HepG2 (cell line): ENCODE measurements around the gene ALG9. TPM values are rescaled to one million over a fixed set of nuclear protein-coding genes. Genes with fewer than 3 reads are reported as not detected.

Experiments used
- ASH2L ChIP-seq: fragments of 300-600, 200-600 bp; sonication (generic); IDR thresholded peaks from 2 replicates; pipeline ENCODE4 v1.7.0; 2017; ENCODE audit warnings: low read depth, mild to moderate bottlenecking, moderate library complexity, mixed read lengths, low read length; ENCODE audit not compliant: insufficient read length
- CEBPB ChIP-seq: IDR thresholded peaks from 2 replicates; pipeline ENCODE4 v1.6.1; 2011; ENCODE audit warnings: low read depth, low read length, improper control_type of control experiment, borderline replicate concordance
- CEBPG ChIP-seq: IDR thresholded peaks from 2 replicates; pipeline ENCODE4 v1.6.1; 2016
- FOXA3 ChIP-seq: IDR thresholded peaks from 2 replicates; pipeline ENCODE4 v1.6.1; 2016; ENCODE audit warnings: missing genetic modification reagents, missing compliant biosample characterization
- HDAC2 ChIP-seq: sonication (generic); formaldehyde crosslinking; IDR thresholded peaks from 2 replicates; pipeline ENCODE4 v1.4.0; 2020; ENCODE audit warnings: missing genetic modification reagents
- KAT8 ChIP-seq: IDR thresholded peaks from 2 replicates; pipeline ENCODE4 v1.6.1; 2016; ENCODE audit warnings: missing genetic modification reagents, missing compliant biosample characterization
- MTA3 ChIP-seq: sonication (generic); formaldehyde crosslinking; IDR thresholded peaks from 2 replicates; pipeline ENCODE4 v1.4.0; 2020; ENCODE audit warnings: missing genetic modification reagents
- NBN ChIP-seq: fragments of 450-650 bp; conservative IDR thresholded peaks from 2 replicates; pipeline ENCODE4 v1.6.1; 2017
- NR2F2 ChIP-seq: IDR thresholded peaks from 2 replicates; pipeline ENCODE4 v1.6.1; 2012; ENCODE audit warnings: low read depth, inconsistent platforms, borderline replicate concordance
- ONECUT2 ChIP-seq: sonication (generic); formaldehyde crosslinking; IDR thresholded peaks from 2 replicates; pipeline ENCODE4 v1.4.0; 2020; ENCODE audit warnings: missing genetic modification reagents
- PITX1 ChIP-seq: sonication (generic); formaldehyde crosslinking; IDR thresholded peaks from 2 replicates; pipeline ENCODE4 v1.5.1; 2020; ENCODE audit warnings: mild to moderate bottlenecking, missing genetic modification reagents
- TBX2 ChIP-seq: sonication (generic); formaldehyde crosslinking; IDR thresholded peaks from 2 replicates; pipeline ENCODE4 v1.5.0; 2020; ENCODE audit warnings: missing genetic modification reagents, mild to moderate bottlenecking, borderline replicate concordance
- TBX3 ChIP-seq: fragments of 450-650 bp; IDR thresholded peaks from 2 replicates; pipeline ENCODE4 v1.6.1; 2017; ENCODE audit warnings: antibody characterized with exemption, mild to moderate bottlenecking, inconsistent platforms, borderline replicate concordance
- TOE1 ChIP-seq: sonication (generic); formaldehyde crosslinking; IDR thresholded peaks from 2 replicates; pipeline ENCODE4 v1.4.0; 2020; ENCODE audit warnings: mild to moderate bottlenecking, missing genetic modification reagents
- ZBTB7B ChIP-seq: sonication (generic); formaldehyde crosslinking; IDR thresholded peaks from 2 replicates; pipeline ENCODE4 v1.4.0; 2020; ENCODE audit warnings: missing genetic modification reagents
- ZMYM4 ChIP-seq: sonication (generic); formaldehyde crosslinking; IDR thresholded peaks from 2 replicates; pipeline ENCODE4 v1.8.1; 2023; ENCODE audit warnings: mild to moderate bottlenecking, missing genetic modification reagents
- ZNF282 ChIP-seq: fragments of 450-650 bp; IDR thresholded peaks from 2 replicates; pipeline ENCODE4 v1.6.1; 2018; ENCODE audit not compliant: partially characterized antibody
- ZNF331 ChIP-seq: sonication (generic); formaldehyde crosslinking; IDR thresholded peaks from 2 replicates; pipeline ENCODE4 v1.4.0; 2020; ENCODE audit warnings: missing genetic modification reagents
- ZNF761 ChIP-seq: sonication (generic); formaldehyde crosslinking; conservative IDR thresholded peaks from 2 replicates; pipeline ENCODE4 v1.4.0; 2020; ENCODE audit warnings: mild to moderate bottlenecking, missing genetic modification reagents
- polyA plus RNA-seq, 8 experiments: library from polyadenylated mRNA; depleted of rRNA in 3 of 8; stranded (reverse) in 7 of 8; unstranded in 1 of 8; fragments of >200 nt; fragmentation: Illumina TruSeq in 4 of 8; extraction: Trizol in 4 of 8; gene quantifications; 2 replicates each; pipeline versions ENCODE4 v1.2.1 to v1.2.3, GENCODE V29; 2011 to 2016; ENCODE audit warnings: low read depth in 4 of 8, missing spikeins in 1 of 8, mixed read lengths in 1 of 8; ENCODE audit not compliant: insufficient read depth in 1 of 8
- total RNA-seq, 5 experiments: library from RNA; depleted of rRNA; stranded (reverse); fragments of >200 nt; fragmentation: Illumina TruSeq; extraction: Trizol; gene quantifications; 2 replicates each; pipeline ENCODE4 v1.2.3, GENCODE V29; 2016; ENCODE audit warnings: low read depth in 1 of 5
- TF ChIP-seq, protein P1 (sequence below): sonication (generic); formaldehyde crosslinking; IDR thresholded peaks from 2 replicates; pipeline ENCODE4 v1.5.1; 2020; ENCODE audit warnings: mild to moderate bottlenecking, missing genetic modification reagents, moderate library complexity
- TF ChIP-seq, protein P2 (sequence below): sonication (generic); formaldehyde crosslinking; IDR thresholded peaks from 2 replicates; pipeline ENCODE4 v1.4.0; 2020; ENCODE audit warnings: missing genetic modification reagents
- TF ChIP-seq, protein P3 (sequence below): sonication (generic); formaldehyde crosslinking; IDR thresholded peaks from 2 replicates; pipeline ENCODE4 v1.4.0; 2020; ENCODE audit warnings: mild to moderate bottlenecking, missing genetic modification reagents
- TF ChIP-seq, protein P4 (sequence below): sonication (generic); formaldehyde crosslinking; conservative IDR thresholded peaks from 2 replicates; pipeline ENCODE4 v1.4.0; 2020; ENCODE audit warnings: mild to moderate bottlenecking, missing genetic modification reagents, moderate library complexity
- TF ChIP-seq, protein P5 (sequence below): sonication (generic); formaldehyde crosslinking; IDR thresholded peaks from 2 replicates; pipeline ENCODE4 v1.5.1; 2020; ENCODE audit warnings: mild to moderate bottlenecking, missing genetic modification reagents, borderline replicate concordance
- TF ChIP-seq, protein P6 (sequence below): sonication (generic); formaldehyde crosslinking; IDR thresholded peaks from 2 replicates; pipeline ENCODE4 v1.4.0; 2020; ENCODE audit warnings: missing genetic modification reagents

ALG9 gene
- total and polyA plus RNA-seq, 2 of the 13 experiments (the other 11 are each of a cell fraction or from before 2014, with no cell fraction given): 39.4 to 40.6 TPM

DNA sequence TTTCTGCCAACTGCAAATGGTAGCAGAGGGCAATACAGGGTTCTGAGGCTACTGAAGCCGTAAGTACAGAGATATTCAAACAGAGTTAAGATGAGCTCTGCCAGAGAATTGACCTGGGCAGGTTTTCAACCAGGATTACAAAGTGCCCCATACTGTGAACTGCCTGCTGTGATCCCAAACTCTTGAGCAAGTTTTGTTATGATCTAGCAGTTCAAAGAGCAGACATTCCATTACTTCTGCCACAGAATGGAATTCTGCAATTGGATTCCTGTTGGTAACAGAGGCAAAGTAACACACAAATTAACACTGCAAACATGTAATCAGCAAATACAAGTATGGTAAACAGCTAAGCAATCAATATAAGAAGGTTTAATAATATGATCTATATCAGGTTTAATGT is 31.2 kb downstream of the ALG9 start (continued):
- TF ChIP-seq, protein P1, sequence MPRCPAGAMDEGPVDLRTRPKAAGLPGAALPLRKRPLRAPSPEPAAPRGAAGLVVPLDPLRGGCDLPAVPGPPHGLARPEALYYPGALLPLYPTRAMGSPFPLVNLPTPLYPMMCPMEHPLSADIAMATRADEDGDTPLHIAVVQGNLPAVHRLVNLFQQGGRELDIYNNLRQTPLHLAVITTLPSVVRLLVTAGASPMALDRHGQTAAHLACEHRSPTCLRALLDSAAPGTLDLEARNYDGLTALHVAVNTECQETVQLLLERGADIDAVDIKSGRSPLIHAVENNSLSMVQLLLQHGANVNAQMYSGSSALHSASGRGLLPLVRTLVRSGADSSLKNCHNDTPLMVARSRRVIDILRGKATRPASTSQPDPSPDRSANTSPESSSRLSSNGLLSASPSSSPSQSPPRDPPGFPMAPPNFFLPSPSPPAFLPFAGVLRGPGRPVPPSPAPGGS: no peak
- TF ChIP-seq NR2F2: peak; percentile 52; the same call in 1 of the 2 replicates
- TF ChIP-seq ASH2L: peak; percentile 58
- peak; percentile 26; the same call in 1 of the 2 replicates for TF ChIP-seq ZMYM4 (CRISPR knock-in tag)
- TF ChIP-seq TBX3: peak; percentile 88
- TF ChIP-seq KAT8 (CRISPR knock-in tag): peak; percentile 75
- TF ChIP-seq CEBPB: peak; percentile 92
- peak; percentile 80 for TF ChIP-seq FOXA3 (CRISPR knock-in tag)
- no peak for TF ChIP-seq ZBTB7B
- peak; percentile 65; the same call in 1 of the 2 replicates for TF ChIP-seq ONECUT2
- TF ChIP-seq, protein P2, sequence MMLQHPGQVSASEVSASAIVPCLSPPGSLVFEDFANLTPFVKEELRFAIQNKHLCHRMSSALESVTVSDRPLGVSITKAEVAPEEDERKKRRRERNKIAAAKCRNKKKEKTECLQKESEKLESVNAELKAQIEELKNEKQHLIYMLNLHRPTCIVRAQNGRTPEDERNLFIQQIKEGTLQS (CRISPR knock-in tag): no peak
- no peak for TF ChIP-seq ZNF282
- TF ChIP-seq, protein P3, sequence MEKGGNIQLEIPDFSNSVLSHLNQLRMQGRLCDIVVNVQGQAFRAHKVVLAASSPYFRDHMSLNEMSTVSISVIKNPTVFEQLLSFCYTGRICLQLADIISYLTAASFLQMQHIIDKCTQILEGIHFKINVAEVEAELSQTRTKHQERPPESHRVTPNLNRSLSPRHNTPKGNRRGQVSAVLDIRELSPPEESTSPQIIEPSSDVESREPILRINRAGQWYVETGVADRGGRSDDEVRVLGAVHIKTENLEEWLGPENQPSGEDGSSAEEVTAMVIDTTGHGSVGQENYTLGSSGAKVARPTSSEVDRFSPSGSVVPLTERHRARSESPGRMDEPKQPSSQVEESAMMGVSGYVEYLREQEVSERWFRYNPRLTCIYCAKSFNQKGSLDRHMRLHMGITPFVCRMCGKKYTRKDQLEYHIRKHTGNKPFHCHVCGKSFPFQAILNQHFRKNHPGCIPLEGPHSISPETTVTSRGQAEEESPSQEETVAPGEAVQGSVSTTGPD: peak; percentile 52; the same call in 1 of the 2 replicates
- no peak for TF ChIP-seq ZNF761 (CRISPR knock-in tag)
- TF ChIP-seq, protein P4, sequence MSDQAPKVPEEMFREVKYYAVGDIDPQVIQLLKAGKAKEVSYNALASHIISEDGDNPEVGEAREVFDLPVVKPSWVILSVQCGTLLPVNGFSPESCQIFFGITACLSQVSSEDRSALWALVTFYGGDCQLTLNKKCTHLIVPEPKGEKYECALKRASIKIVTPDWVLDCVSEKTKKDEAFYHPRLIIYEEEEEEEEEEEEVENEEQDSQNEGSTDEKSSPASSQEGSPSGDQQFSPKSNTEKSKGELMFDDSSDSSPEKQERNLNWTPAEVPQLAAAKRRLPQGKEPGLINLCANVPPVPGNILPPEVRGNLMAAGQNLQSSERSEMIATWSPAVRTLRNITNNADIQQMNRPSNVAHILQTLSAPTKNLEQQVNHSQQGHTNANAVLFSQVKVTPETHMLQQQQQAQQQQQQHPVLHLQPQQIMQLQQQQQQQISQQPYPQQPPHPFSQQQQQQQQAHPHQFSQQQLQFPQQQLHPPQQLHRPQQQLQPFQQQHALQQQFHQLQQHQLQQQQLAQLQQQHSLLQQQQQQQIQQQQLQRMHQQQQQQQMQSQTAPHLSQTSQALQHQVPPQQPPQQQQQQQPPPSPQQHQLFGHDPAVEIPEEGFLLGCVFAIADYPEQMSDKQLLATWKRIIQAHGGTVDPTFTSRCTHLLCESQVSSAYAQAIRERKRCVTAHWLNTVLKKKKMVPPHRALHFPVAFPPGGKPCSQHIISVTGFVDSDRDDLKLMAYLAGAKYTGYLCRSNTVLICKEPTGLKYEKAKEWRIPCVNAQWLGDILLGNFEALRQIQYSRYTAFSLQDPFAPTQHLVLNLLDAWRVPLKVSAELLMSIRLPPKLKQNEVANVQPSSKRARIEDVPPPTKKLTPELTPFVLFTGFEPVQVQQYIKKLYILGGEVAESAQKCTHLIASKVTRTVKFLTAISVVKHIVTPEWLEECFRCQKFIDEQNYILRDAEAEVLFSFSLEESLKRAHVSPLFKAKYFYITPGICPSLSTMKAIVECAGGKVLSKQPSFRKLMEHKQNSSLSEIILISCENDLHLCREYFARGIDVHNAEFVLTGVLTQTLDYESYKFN (CRISPR knock-in tag): peak; percentile 82
- TF ChIP-seq TBX2 (CRISPR knock-in tag): peak; percentile 51; the same call in 1 of the 2 replicates
- TF ChIP-seq HDAC2 (CRISPR knock-in tag): peak; percentile 76
- TF ChIP-seq, protein P5, sequence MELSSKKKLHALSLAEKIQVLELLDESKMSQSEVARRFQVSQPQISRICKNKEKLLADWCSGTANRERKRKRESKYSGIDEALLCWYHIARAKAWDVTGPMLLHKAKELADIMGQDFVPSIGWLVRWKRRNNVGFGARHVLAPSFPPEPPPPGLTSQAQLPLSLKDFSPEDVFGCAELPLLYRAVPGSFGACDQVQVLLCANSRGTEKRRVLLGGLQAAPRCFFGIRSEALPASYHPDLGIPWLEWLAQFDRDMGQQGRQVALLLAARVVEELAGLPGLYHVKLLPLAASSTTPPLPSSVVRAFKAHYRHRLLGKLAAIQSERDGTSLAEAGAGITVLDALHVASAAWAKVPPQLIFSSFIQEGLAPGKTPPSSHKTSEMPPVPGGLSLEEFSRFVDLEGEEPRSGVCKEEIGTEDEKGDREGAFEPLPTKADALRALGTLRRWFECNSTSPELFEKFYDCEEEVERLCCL (CRISPR knock-in tag): no peak
- peak; percentile 56 for TF ChIP-seq PITX1 (CRISPR knock-in tag)
- no peak for TF ChIP-seq NBN
- TF ChIP-seq CEBPG (CRISPR knock-in tag): peak; percentile 89
- TF ChIP-seq, protein P6, sequence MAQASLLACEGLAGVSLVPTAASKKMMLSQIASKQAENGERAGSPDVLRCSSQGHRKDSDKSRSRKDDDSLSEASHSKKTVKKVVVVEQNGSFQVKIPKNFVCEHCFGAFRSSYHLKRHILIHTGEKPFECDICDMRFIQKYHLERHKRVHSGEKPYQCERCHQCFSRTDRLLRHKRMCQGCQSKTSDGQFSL (CRISPR knock-in tag): no peak
- TF ChIP-seq ZNF331: peak; percentile 73; the same call in 1 of the 2 replicates
- 0 out of 2 replicates have a peak, but pooled peaks have one; percentile 56 for TF ChIP-seq TOE1
- no peak for TF ChIP-seq MTA3 (CRISPR knock-in tag)
